ENCODE results near the gene PPP1R18.
A peak's percentile ranks its signal among the peaks of the same experiment; 100 is the strongest.
"Not testable (repeated sequence)": the region's sequence is repeated elsewhere in the genome, so short reads cannot be mapped to it uniquely, and the experiment has no call there.

PPP1R18 gene

DNA sequence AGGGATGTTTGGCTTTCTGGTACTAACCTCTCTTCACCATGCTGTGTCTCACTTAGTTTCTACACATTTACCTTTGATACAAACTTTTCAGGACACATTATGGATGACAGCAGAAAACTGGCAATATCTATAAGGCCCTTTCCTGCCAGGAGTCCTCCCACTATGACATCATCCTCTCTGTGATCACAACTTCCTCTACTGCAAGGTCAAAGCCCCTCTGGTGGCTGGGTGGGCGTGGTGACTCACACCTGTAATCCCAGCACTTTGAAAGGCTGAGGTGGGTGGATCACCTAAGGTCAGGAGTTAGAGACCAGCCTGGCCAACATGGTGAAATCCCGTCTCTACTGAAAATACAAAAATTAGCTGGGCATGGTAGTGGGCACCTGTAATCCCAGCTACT lies 20.1 kb downstream of the PPP1R18 start:
- DNase-seq (ENCODE audit: low spot score), result not testable (repeated sequence)

- no peak for DNase-seq (ENCODE audit: low spot score)
Measured at GRCh38 chr6:30664994-30665767, 21.3 kb downstream of the PPP1R18 start.

GRCh38 chr6:30657922-30658321 lies 28.5 kb downstream of the PPP1R18 start:
- DNase-seq (ENCODE audit: low spot score), result not testable (repeated sequence)

GRCh38 chr6:30657454-30657853 lies 29.0 kb downstream of the PPP1R18 start:
- no peak for DNase-seq (ENCODE audit: low spot score)

DNA sequence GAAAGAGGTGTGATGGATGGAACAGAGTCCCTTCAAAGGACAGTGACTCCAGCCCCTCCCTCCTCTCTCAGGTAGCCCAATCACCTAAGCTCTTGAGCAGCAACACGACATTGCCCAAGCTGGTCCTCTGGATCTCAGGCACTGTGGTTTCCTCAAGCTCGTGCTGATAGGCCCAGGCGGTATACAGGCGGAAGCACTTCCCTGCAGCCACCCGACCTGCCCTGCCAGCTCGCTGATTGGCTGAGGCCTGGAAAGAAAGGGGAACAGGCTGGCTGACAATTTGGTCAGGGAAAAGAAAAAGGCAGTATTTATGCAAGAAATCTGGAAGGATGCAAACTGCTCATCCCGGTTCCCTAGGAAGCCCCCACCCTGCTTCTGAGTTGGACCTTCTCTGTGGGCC lies 29.9 kb downstream of the PPP1R18 start:
- no peak for DNase-seq (ENCODE audit: low spot score)

DNA sequence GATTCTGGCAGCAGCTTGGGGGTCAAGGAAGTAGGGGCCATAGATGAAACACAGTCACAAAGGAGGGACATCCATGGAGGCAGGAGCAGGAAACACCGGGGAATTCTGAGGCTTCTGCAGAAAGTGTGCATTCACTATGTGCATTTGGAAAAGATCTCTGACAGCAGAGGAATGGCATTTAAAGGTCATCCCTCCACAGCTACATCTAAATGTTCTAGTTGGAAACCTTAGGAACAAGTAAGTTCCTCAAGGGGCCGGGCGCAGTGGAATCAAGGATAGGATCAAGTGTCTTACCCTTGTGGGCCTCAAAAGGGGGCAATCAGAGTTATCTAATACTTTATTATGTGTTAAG lies 30.7 kb downstream of the PPP1R18 start:
- DNase-seq (ENCODE audit: low spot score), result no peak

- no peak for DNase-seq (ENCODE audit: low spot score)
Measured at GRCh38 chr6:30654798-30655742, 31.4 kb downstream of the PPP1R18 start.

DNA sequence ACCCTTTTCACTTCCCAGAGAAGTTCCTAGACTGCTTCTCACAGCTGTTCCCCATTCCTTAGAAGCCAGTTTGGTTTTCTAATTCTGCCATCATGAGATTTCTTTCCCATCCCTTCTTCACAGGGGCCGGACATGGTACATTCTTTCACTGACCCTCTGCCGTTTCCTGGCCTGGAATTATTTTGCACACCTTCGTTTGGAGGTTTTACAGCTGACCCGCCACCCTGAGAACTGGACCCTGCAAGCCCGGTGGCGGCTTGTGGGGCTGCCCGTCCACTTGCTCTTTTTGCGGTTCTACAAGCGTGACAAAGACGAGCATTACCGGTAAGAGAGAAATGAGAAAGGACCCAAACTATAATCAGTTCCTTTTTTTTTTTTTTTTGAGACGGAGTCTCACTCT lies 35.3 kb downstream of the PPP1R18 start:
- DNase-seq (ENCODE audit: low spot score), result no peak

GRCh38 chr6:30647242-30648116 lies 39.0 kb downstream of the PPP1R18 start:
- peak; percentile 24 for DNase-seq (ENCODE audit: low spot score)

- peak; percentile 93 for DNase-seq (ENCODE audit: low spot score)
Measured at GRCh38 chr6:30646450-30647241, 39.8 kb downstream of the PPP1R18 start, which contains the start of gene C6orf136. TSS of gene C6orf136 (plus strand) at chr6:30647133. CDS start at chr6:30647232, 99 bp downstream.

- no peak for DNase-seq (ENCODE audit: low spot score)
Measured at GRCh38 chr6:30645989-30646388, 40.5 kb downstream of the PPP1R18 start.

DNA sequence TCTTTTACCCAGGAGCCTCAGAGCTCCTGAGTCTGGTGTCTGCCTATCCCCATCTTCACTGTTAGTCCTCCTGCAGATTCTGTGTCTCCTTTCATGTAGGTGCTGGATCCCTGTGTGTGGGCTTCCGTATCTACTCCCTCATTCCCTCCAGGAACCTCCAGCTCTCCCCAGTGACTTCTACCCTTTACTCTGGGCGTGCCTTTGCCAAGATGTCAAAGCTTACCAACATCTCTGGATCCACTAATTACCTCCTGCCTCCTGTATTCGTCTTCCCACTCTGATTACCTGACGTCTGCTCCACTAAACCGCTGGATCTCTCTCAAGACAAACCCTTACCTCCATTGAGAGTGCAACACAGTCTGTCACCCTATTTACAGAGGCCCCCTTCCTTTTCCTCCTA lies 41.7 kb downstream of the PPP1R18 start:
- DNase-seq (ENCODE audit: low spot score), result no peak

- DNase-seq (ENCODE audit: low spot score), result no peak
Measured at GRCh38 chr6:30643656-30644055, 42.8 kb downstream of the PPP1R18 start.

DNA sequence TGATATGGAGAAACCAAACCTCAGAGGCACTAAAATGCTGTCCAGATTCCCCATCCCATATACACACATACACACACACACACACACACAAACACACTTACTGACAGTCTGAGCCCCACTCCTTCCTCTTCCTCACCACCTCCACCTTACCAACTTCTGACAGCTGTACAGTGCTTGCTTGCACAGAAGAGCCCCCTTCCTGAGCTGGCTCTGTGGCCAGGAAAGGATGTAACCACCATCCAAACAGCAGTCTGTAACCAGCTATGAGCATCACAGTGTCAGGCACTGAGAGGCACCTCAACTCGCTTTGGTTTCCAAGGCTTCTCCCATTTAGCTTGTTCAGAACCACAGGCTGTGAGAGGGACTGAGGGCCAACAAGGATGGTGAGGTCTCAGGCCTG lies 45.4 kb downstream of the PPP1R18 start:
- DNase-seq (ENCODE audit: low spot score), result no peak

DNA sequence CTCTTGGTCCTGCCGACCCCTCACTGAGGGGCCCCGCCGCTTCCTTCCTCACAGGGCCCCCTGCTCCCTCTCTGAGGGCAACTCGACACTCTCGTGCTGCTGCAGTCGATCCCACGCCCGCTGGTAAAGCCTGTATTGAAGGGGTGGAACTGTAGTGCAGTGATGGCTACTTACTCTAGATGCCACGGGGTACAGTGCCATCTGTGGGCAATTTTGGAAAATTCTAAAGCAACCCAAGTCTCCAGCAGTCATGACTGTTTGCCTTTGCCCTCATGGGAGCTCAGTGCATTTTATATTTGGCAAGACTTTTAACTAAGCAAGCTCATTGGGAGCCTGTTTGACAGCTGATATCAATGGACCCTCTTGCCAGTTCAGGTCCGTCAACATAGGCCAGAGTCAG lies 46.0 kb downstream of the PPP1R18 start:
- no peak for DNase-seq (ENCODE audit: low spot score)

- no peak for DNase-seq (ENCODE audit: low spot score)
Measured at GRCh38 chr6:30635834-30636233, 50.6 kb downstream of the PPP1R18 start.

DNA sequence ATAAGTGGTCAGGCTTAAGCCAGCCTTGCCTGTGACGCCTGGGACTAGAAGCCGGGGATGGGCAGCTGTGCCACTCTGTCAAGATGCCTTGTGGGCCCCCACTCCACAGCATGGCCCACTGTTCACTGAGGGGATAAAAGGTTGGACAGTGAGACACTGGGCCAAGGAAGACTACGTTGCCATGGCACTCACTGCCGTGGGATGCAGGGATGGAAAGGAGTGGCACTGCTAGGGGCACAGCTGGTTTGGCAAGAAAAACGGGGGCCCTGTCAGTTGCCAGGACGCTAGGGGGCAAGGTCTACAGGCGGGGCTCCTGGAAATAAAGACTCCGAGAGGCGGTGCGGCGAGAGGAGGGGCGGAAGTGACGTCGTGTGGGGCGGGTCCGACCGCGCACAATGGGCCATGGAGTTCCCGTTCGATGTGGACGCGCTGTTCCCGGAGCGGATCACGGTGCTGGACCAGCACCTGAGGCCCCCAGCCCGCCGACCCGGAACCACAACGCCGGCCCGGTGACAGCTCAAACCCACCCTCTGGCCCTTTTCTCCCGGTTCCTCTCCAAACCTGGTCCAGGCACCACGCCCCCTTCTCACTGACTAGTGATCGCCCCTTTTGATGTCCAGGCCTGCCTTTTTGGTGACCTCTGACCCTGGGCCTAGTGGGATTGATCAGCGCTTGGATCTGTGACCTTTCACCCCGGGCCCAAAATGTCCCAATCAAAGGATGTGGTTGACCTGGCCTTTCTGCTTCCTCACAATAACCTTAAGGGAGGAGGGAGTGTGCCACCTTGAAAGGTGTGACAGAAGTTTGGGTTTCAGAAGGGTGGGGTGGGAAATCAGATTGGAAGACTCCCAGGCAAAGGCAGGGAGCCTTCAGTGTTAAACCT lies 59.7 kb downstream of the PPP1R18 start, which contains the start of gene ATAT1:
TSS of gene ATAT1 (plus strand) at position 391 of the 883 bp plus-strand sequence.
- DNase-seq (ENCODE audit: low spot score), result peak; percentile 82

All from pons (tissue), 1 donor.